Stimulated activated CD4-positive, alpha-beta T cell treated with anti-CD3 and anti-CD28 coated beads, TNF-alpha, amount 100 ng/mL, for 1 hour (primary cell): Measurements from ENCODE around the gene SP2.

ENCODE experiments used
- DNase-seq, 3 donors: peaks; one replicate each; pipeline ENCODE4 v3.0.0-alpha.2; 2020; ENCODE audit warnings: low read depth in 3 of 3, low spot score in 1 of 3

The SP2 gene

GRCh38 chr17:47870056-47870455 lies 26.0 kb upstream of the SP2 start:
- DNase-seq = no peak

DNA sequence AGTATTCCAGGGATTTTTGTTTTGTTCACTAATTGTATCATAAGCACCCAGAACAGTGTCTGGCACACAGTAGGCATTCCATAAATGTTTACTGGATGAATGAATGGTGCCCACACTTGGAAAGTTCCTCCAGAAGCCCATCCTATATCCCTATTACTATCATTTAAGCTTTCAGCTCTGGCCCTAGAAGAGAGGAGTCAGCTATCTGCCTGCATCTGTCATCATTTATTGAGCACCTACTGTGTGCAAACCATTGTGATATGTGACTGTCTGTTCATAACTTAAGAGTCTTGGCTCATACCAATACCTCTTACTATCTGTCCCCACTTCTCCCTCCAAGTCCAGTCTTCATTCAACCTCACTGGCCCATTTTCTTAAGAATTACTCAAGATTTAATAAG lies 25.0 kb upstream of the SP2 start:
- no peak for DNase-seq

DNA sequence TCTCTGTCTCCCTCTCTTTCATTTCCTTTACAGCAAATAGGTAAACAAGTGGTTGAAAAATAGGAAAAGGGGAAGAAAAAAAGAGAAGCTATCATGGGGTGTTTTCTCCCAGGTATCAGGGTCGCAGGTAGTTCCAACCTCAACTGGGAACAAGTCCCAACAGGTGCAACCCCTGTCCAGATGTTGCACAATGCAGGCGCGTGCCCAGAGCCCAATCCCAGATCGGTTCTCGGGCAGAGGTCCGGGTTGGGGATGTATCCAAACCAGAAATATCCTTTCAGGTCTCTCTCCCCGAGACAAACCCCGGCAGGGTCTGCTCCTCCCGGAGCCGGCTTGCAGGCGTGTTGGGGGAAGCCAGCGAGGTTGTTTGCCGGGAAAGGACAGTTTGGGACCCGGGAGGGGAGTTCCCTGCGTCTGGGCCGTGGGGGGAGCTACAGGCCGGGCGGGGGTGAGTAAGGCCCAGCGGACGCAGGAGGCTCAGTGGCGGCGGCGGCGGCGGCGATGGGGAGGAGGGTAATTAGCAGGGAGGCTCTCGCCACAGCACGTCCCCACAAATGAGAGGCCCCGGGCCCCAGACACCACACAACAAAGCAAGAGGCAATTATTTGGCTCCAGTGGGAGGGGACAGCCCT lies 23.9 kb upstream of the SP2 start:
- no peak for DNase-seq

DNA sequence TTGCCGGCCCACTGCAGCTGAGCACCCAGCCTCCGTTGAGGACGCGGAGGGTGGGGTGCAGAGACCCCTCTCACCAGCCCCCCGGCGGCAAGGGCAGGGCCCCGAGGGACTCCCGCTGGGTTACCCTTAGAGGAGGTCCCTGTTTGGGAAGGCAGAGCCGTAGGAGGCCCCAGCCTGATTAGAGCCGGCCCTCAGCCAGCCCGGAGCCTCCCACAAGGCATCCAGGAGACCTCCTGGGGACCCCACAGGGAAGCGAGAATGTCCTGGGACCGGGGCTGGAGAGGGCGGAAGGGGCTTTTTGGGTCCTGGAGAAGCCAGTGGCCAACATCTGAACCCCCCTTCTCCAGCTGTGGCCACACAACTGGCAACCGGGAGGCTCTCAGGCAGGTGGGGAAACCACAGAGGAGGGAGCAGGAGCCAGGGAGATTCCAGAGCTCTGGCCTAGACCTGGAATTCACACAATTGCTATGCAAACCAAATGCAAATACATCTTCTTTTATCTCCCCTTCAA lies 23.3 kb upstream of the SP2 start:
- no peak for DNase-seq

DNA sequence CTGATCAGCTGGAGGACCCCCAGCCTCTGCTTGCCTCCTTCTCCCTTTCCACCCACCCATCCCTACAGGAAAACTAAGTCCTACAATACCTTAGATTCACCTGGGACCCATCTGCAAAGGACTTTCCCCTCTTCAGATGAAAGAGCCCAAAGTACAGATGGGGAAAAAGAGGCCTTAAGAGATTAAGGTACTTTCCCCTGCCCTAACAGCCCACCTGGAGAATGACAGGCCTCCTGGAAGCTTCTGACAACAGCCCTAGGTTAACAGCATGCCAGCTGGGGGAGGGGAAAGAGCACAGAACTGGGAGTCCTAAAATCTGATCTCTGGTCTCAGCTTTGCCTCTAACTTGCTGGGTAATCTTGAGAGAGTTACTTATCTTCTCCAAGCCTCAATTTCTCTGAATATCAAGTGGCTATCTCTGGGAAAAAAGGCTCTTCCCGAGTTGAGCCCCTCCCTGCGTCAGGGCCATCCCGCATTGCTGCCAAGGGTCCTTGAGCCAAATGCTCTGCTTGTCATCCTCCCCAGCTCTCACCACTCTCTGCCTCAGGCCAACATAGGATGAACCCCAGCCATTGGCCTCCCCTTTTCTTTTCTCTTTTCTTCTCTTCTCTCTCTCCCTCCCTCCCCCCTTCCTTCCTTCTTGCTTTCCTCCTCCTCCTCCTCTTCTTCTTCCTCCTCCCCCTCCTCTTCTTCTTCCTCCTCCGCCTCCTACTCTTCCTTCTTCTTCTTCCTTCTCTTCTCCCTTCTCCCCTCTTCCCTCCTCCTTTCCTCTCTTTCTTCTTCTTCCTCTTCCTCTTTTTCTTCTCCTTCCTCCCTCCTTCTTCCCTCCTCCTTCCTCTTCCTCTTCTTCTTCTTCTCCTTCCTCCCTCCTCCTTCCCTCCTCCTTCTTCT lies 22.6 kb upstream of the SP2 start:
- no peak for DNase-seq

GRCh38 chr17:47875011-47875985 lies 20.7 kb upstream of the SP2 start:
- no peak for DNase-seq

GRCh38 chr17:47877368-47878034 lies 18.5 kb upstream of the SP2 start:
- DNase-seq = no peak

DNA sequence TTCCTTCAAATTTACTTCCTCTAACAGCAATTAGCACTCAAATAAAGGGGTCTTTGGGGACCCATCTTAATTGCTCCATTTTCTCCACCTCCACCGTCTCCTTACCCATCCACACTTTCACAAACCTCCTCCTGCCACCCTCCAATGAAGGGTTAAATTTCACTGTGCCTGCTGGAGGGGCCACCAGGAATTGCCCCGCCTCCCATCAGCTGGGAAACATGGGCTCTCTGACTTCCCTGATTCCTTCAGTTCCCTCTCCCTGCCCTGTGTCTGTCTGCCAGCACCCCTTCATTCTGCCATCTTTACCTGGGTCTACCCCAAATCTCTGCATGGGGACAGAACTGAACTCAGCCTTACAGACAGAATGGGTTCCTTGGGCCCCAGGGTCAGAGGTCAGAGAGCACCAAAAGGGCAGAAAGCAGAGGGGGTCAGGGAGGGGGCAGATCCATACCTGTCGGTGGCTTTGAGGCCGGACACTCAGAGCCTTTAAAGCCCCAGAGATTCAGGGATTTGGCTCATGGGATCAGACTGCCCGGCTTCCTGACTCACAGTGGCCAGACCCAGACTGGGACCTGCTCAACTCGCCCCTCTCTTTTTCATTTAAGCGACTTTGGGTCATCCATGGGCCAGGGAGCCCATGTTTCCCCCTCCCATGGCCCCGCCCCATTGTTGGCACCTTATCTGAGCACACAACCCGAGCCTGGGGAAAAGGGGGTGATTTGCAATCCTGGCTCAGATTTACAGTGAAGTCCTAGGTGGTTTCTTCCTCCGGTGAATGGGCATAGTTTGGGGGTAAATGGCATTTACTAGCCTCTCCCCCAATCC lies 17.6 kb upstream of the SP2 start:
- no peak for DNase-seq

DNA sequence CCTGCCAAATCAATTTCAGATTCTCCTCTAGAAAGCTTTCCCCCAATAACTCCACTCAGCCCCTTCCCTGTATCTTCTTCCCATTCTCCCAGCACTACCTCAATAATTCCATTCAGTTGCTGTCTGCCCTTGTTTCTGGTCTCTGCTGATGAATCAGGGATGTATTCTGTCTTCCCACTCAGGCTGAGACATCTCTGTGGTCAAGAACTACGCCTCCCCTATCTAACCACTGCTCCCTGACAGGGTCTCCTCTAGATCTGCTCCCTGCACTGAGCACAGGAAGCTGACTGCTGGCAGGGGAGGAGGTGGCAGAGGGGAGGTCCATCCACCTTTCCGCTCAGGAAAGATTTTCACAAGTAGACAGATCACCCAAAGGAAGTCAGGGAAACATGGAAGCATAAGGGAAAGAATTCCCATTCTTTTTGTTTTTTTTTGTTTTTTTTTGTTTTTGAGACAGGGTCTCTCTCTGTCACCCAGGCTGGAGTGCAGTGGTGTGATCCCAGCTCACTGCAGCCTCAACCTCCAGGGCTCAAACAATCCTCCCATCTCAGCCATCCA lies 16.9 kb upstream of the SP2 start:
- DNase-seq = no peak

DNA sequence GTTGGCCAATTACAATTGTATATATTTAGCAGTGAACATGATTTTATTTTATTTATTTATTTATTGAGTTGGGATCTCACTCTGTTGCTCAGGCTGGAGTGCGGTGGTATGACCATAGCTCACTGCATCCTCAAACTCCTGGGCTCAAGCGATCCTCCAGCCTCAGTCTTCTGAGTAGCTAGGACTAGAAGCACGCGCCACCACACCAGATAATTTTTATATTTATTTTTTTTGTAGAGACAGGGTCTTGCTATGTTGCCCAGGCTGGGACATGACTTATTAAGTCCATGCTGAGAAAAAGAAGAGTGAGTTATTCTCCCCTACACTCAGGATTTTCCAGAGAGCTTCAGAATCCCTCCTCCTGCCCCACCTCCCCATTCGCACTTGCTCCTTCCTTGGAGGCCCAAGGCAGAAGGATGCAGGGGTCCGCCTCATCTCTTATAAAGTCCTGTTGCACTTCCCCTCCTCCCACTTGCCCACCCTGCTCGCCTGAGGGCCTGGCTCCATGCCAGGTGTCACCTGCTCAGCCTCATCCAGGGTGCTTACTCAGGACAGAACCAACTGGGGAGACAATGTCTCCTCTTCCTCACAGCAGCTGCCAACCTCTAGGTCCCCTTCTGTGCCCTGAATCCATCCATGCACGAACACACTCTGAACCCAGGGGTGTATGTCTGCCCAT lies 16.1 kb upstream of the SP2 start:
- DNase-seq = no peak

DNA sequence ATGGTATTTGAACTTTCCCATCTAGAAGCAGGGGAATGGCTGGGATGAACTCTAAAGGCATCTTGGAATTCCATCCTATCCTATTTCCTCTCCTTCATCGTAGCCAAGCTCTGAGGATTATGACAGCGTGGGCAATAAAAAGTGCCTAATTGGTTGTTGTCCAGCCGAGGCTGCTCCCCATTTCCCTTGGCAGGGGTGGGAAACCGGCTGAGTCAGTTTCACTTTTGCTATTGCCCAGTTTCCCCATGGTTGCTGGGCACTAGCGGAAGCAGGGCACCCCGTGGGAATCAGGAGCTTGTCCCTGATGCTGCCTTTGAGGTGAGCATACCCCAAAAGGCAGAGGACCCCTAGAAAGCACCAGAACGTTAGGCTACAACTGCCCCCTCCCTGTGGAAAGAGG lies 13.8 kb upstream of the SP2 start:
- DNase-seq = no peak

- DNase-seq = no peak
Observed at GRCh38 chr17:47882695-47883588, 13.1 kb upstream of the SP2 start.

DNA sequence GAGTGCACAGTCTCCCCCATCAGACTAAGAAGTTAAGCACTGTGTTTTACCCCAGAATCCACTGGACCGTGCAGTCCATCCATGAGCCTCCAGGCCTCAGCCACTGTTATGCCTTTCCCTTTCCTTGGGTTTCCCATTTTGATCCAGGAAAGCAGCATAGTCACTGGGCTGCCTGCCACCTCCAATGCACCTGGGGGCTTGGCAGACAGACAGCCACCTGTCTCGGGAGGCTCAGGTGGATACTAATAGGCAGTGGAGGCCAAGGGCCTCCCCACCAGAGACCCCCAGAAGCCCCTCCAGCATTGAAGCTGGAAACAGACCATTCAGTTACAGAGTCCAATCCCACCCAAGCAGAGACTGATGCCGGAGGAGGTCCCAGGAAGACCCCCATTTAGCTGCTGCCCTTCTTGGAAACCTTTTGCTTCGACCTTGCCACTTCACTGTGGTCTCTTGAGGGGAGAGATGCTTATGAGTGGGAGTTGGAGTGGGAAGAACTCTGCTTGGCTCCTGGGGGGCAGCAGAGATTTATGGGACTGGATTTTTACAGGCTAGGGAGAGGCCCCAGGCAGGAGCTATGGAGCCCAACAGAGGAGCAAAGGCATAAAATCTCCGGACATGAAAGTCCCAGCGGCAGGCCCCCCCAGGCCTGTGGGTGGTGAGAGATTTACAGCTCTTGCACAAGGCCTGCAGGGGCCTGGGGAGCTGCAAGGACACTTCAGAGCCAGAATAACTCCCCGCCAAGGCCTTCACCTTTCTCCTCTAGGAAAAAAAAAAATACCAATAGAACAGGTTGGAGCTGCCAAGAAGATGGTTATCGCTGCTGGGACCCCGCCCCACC lies 12.2 kb upstream of the SP2 start:
- DNase-seq = no peak

- DNase-seq = no peak
Observed at GRCh38 chr17:47884427-47884740, 11.7 kb upstream of the SP2 start.

DNA sequence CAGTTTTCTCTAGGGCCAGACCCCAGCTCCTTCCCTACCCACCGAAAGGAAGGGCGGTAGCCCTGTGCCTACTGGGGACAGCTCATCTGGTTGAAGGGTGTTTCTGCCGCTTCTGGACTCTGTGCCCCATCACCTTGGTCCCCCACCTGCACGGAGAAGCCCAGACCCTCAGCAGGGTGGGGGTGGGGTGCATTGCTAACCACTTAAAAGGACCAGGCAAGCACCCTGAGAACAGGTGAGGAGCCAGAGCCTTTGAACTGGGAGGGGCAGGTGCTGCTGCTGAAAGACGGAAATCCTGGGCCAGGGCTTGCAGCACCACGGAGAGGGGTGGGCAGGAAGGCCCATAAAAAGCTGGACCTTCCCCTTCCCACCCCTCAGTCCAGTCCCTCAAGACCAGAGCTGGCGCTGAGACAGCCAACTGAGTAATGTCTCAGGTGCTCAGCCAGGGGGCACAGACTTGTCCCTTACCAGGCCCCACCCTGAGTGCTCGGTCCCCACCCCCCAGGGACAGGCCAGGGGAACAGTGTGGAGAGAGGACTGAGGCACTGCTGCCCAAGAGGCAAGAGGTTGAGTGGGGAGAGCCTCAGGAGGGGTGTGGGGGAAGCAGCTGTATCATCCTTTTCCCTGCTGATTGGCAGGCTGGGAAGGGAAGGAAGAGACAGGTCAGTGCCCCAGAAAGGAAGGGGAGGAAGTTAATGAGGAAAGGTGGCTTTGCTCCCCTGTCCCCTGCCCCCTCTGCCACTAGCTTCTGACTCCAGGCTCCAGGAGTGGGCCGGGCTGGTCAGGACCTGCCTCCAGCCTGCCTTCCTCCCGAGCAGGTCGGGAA lies 10.9 kb upstream of the SP2 start:
- no peak for DNase-seq

- no peak for DNase-seq
Observed at GRCh38 chr17:47888293-47888692, 7.7 kb upstream of the SP2 start.
